Neural cell (in vitro differentiated cells): Measurements from ENCODE around the gene VWF.

Experiments
- EP300 ChIP-seq: fragments of 450-650 bp; conservative IDR thresholded peaks from 2 replicates; pipeline ENCODE4 v1.6.1; 2014; ENCODE audit warnings: antibody characterized with exemption, mild to moderate bottlenecking, moderate library complexity; ENCODE audit not compliant: poor library complexity, severe bottlenecking
- POLR2AphosphoS5 ChIP-seq: IDR thresholded peaks from 2 replicates; pipeline ENCODE4 v1.6.1; 2012
- TF ChIP-seq, protein P1 (sequence below): fragments of 450-650 bp; IDR thresholded peaks from 2 replicates; pipeline ENCODE4 v1.5.1; 2014; ENCODE audit warnings: antibody characterized with exemption, mild to moderate bottlenecking, moderate library complexity; ENCODE audit not compliant: poor library complexity, severe bottlenecking
- TF ChIP-seq, protein P2 (sequence below): IDR thresholded peaks from 2 replicates; pipeline ENCODE4 v1.6.1; 2012; ENCODE audit warnings: borderline replicate concordance

GRCh38 chr12:6114476-6114870, 10.0 kb downstream of the VWF start:
- TF ChIP-seq, protein P1, sequence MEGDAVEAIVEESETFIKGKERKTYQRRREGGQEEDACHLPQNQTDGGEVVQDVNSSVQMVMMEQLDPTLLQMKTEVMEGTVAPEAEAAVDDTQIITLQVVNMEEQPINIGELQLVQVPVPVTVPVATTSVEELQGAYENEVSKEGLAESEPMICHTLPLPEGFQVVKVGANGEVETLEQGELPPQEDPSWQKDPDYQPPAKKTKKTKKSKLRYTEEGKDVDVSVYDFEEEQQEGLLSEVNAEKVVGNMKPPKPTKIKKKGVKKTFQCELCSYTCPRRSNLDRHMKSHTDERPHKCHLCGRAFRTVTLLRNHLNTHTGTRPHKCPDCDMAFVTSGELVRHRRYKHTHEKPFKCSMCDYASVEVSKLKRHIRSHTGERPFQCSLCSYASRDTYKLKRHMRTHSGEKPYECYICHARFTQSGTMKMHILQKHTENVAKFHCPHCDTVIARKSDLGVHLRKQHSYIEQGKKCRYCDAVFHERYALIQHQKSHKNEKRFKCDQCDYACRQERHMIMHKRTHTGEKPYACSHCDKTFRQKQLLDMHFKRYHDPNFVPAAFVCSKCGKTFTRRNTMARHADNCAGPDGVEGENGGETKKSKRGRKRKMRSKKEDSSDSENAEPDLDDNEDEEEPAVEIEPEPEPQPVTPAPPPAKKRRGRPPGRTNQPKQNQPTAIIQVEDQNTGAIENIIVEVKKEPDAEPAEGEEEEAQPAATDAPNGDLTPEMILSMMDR: no peak
- TF ChIP-seq POLR2AphosphoS5 (no peak), EP300 (no peak)
- TF ChIP-seq, protein P2, sequence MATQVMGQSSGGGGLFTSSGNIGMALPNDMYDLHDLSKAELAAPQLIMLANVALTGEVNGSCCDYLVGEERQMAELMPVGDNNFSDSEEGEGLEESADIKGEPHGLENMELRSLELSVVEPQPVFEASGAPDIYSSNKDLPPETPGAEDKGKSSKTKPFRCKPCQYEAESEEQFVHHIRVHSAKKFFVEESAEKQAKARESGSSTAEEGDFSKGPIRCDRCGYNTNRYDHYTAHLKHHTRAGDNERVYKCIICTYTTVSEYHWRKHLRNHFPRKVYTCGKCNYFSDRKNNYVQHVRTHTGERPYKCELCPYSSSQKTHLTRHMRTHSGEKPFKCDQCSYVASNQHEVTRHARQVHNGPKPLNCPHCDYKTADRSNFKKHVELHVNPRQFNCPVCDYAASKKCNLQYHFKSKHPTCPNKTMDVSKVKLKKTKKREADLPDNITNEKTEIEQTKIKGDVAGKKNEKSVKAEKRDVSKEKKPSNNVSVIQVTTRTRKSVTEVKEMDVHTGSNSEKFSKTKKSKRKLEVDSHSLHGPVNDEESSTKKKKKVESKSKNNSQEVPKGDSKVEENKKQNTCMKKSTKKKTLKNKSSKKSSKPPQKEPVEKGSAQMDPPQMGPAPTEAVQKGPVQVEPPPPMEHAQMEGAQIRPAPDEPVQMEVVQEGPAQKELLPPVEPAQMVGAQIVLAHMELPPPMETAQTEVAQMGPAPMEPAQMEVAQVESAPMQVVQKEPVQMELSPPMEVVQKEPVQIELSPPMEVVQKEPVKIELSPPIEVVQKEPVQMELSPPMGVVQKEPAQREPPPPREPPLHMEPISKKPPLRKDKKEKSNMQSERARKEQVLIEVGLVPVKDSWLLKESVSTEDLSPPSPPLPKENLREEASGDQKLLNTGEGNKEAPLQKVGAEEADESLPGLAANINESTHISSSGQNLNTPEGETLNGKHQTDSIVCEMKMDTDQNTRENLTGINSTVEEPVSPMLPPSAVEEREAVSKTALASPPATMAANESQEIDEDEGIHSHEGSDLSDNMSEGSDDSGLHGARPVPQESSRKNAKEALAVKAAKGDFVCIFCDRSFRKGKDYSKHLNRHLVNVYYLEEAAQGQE: no peak
